GM12874 (cell line): ENCODE results near the gene FAM227B.

ENCODE experiments used
- TF ChIP-seq, protein P1 (sequence below): IDR thresholded peaks from 2 replicates; pipeline ENCODE4 v1.5.1; 2011; ENCODE audit warnings: low read depth, mild to moderate bottlenecking, control low read depth, low read length, moderate library complexity; ENCODE audit not compliant: insufficient read depth

Gene FAM227B

DNA sequence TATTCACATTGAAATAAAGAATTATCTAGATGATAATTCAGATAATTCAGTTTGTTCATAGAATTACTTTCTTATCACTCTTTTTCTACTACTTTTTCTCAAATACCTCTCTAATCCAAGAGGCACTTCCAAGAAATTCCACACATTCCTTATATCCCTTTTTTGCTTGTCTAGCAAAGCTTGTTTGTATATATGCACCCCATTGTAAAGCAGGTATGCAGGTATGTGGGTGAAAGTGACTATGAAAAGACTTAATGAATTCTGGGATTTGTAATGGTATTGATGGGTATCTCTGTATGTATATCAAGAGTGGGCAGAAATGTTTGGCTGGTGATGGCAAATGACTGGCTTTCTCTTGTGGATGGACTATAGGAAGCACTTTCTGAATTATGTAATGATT lies 291.7 kb downstream of the FAM227B start:
- TF ChIP-seq, protein P1, sequence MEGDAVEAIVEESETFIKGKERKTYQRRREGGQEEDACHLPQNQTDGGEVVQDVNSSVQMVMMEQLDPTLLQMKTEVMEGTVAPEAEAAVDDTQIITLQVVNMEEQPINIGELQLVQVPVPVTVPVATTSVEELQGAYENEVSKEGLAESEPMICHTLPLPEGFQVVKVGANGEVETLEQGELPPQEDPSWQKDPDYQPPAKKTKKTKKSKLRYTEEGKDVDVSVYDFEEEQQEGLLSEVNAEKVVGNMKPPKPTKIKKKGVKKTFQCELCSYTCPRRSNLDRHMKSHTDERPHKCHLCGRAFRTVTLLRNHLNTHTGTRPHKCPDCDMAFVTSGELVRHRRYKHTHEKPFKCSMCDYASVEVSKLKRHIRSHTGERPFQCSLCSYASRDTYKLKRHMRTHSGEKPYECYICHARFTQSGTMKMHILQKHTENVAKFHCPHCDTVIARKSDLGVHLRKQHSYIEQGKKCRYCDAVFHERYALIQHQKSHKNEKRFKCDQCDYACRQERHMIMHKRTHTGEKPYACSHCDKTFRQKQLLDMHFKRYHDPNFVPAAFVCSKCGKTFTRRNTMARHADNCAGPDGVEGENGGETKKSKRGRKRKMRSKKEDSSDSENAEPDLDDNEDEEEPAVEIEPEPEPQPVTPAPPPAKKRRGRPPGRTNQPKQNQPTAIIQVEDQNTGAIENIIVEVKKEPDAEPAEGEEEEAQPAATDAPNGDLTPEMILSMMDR: no peak

GRCh38 chr15:49327927-49328326 lies 292.7 kb downstream of the FAM227B start:
- TF ChIP-seq, protein P1: no peak

DNA sequence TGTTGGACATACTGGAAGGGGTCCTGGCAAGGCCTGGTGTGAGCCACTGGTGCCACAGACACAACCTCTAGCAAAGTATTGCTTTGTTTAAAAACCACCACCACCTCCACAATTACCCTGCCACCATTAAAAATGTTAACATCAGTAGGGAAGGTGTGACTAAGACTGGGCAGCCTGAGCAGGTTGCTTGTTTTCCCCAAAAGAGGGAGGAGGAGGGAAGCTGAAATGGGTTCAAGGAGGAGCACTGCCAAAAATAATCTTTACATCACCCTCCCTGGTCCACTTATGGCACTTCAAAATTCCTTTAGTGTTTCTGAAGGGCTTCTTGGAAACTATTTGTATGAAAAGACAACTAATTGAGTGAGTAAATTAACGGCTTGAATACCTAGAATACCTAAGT lies 297.4 kb downstream of the FAM227B start:
- TF ChIP-seq, protein P1: no peak

DNA sequence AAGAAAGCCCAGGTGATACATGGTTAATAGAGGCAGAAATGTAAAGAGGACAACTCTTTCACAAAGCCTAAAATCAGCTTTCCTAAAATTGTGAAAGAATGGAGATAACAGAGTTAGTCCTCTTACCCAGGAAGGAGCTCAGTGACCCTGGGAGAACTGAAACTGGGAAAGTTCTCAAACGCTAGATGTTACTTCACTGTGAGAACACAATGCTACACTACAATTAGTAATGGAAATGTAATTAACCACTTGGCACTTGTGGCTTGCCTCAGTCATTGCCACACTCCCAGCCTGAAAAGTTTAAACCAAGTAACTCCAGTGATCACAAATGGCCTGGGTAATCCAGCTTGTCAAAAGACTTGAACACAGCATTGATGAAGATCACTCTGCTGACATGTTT lies 300.3 kb downstream of the FAM227B start:
- TF ChIP-seq, protein P1: no peak

- TF ChIP-seq, protein P1: no peak
Measured at GRCh38 chr15:49315391-49315823, 305.2 kb downstream of the FAM227B start.

DNA sequence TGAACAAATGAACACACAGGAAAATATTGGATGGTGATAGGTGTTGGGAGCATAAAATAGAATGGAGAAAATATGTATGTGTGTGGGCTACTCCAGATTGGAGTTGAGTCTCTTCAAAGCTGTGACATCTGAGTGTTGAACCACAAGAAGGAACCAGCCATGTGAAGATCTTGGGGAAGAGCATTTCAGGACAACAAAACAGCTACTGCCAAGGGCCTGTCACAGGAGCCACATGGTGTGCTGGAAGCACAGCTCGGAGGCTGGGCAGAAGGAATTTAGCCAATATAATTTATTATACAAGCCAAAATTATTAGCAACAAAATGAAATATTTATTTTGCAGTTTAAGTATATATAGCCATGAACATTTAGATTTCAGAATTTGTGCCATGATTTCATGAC lies 305.9 kb downstream of the FAM227B start:
- TF ChIP-seq, protein P1: no peak

DNA sequence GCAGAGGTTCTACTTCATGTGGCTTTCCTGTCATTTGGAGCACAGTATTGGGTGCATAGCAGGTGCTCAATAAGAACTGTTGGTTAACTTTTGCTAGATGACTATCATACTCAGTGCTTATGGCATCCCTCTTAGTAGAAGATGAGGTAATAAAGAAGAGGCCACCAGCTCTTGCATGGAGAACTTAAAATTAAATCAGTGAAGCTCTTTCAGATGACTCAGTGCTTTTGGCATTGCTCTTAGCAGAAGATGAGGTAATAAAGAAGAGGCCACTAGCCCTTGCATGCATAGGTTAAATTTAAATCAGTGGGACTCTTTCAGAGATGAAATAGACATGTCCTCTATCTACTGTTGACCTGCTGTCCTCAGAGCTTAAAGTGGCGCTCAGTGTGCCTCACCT lies 307.0 kb downstream of the FAM227B start:
- TF ChIP-seq, protein P1: no peak

- TF ChIP-seq, protein P1: no peak
Measured at GRCh38 chr15:49309889-49310288, 310.7 kb downstream of the FAM227B start.
